Smooth muscle cell of the brain vasculature (primary cell): ENCODE results near the gene ATOH8.
"Not testable (repeated sequence)": the region's sequence is repeated elsewhere in the genome, so short reads cannot be mapped to it uniquely, and the experiment has no call there.

ENCODE experiments used
- DNase-seq: peaks from one replicate; pipeline ENCODE4 v3.0.0-alpha.2; 2012; ENCODE audit warnings: low read depth, low spot score

ATOH8 gene

DNA sequence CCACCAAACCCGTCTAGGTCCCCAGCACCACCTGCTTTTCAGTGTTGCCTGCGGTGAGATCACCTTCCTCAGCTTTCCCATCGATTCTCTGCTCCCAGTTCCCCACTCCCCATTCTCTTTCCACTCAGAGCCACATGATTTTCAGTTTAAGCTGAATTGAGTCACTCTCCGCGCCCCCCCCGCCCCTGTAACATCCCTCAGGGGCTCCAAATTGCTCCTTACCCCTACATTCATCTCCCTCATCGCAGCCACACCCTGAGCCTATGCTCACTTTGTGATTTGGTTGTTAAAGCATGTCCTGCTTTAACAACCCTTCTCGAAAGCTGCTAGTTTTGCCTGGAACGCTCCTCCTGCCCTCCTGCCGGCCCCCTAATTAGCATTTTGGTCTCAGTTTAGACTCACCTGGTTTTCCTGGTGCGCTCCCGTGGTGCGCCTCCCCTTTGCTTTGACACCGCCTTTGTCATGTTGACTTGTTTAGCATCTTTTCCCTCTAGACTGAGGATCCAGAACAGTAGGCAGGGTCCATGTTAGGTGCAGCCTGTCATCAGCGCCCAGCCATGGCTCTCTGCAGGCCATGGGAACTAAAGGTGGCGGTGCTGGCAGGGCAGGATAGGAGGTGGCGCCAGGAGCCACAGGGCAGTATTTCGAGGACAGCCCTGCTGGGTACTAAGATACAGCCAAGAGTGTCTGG, 74.2 kb downstream of the ATOH8 start:
- DNase-seq: no peak

DNA sequence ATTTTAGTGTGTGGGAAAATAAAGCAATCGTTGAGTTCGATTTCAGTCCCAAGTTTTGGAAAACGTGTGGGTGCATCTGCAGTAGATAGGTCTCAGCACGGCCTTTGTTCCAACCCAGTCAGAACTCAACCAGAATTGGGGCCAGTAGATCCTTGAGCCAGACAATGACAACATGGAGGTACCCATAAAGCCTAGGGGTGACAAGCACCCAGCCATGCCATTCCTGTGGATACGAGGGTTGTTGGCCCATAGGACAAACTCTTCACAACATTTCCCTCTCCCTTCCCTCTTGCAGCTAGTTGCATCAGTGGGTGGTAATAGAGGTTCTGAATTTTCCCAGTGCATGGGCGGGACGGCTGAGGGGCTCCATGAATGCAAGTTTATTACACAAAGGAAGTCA, 74.9 kb downstream of the ATOH8 start:
- no peak for DNase-seq

DNA sequence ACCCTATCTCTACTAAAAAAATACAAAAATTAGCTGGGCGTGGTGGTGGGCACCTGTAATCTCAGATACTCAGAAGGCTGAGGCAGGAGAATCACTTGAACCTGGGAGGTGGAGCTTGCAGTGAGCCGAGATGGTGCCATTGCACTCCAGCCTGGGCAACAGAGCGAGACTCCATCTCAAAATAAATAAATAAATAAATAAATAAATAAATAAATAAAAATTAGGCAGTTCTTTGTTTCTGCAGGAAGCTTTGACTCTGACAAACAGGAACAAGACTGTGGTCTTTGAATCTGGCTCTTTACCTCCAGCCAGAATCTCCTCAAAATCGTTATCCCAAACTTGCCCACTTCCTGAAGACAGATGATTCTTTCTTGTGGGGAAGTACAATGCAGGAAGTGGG, 75.6 kb downstream of the ATOH8 start:
- DNase-seq: not testable (repeated sequence)

DNA sequence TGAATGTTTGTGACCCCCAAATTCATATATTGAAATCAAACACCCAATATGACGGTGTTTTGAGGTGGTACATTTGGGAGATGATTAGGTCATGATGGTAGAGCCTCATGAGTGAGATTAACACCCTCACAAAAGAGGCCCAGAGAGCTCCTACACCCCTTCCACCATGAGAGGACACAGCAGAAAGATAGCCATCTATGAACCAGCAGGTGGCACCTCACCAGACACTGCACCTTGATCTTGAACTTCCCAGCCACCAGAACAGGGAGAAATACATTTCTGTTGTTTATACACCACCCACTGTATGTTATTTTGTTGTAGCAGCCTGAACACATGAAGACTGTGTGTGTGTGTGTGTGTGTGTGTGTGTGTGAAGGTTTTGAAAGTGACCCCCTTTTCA, 76.9 kb downstream of the ATOH8 start:
- DNase-seq: no peak

DNA sequence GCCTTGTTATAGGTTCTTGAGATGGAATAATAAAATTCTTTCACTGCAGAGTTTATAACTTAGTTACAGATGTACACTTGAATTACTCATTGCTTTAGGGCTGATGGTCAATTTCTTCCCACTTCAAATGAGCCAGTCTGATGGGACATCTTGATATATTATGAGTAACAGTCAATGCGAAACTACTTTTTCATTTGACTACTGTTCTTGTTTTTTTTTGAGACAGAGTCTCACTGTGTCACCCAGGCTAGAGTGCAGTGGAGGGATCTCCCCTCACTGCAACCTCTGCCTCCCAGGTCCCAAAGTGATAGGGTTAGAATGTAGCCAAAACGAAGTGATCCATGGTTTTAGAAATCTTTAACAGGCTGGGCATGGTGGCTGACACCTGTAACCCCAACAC, 77.9 kb downstream of the ATOH8 start:
- no peak for DNase-seq

DNA sequence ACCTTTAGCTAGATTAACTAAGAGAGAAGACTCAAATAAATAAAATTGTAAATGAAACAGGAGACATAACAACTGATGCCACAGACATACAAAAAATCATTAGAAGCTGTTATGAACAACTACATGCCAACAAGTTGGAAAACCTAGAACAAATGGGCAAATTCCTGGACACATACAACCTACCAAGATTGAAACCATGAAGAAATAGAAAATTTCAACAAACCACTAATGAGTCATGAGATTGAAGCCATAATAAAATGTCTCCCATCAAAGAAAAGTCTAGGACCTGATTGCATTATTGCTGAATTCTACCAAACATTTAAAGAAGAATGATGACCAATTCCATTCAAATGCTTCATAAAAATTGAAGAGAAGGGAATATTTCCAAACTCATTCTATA, 80.7 kb downstream of the ATOH8 start:
- no peak for DNase-seq
